Testis (tissue), 3 donors: ENCODE results near the gene TTC33. TPM values are rescaled to one million over a fixed set of nuclear protein-coding genes. Genes with fewer than 3 reads are reported as not detected.

Experiments used
- DNase-seq: peaks from one replicate; pipeline ENCODE4 v3.0.0-alpha.2; 2019
- H3K27ac ChIP-seq, 2 donors: fragments of 200-600 bp; sonication (generic); one replicate each; pipeline ENCODE4 v1.5.1; 2019
- H3K27me3 ChIP-seq: fragments of 200-600 bp; sonication (generic); one replicate; pipeline ENCODE4 v1.5.1; 2019
- H3K36me3 ChIP-seq: fragments of 200-600 bp; sonication (generic); one replicate; pipeline ENCODE4 v1.5.1; 2017; ENCODE audit warnings: low read depth; ENCODE audit errors: missing control alignments
- H3K4me1 ChIP-seq: fragments of 200-600 bp; sonication (generic); one replicate; pipeline ENCODE4 v1.5.1; 2019
- H3K4me3 ChIP-seq, 2 donors: fragments of 200-600 bp; sonication (generic); one replicate each; pipeline ENCODE4 v1.5.1; 2017 to 2019
- H3K9me3 ChIP-seq: fragments of 200-600 bp; sonication (generic); one replicate; pipeline ENCODE4 v1.5.1; 2017
- POLR2A ChIP-seq: fragments of 450-650 bp; IDR thresholded peaks from one replicate; pipeline ENCODE4 v1.6.1; 2017; ENCODE audit warnings: antibody characterized with exemption, mild to moderate bottlenecking, moderate library complexity
- WGBS, 2 donors: methylation state at CpG; one replicate each; pipeline ENCODE4 v1.1.5; 2018; 5-methylcytosine and 5-hydroxymethylcytosine counted together
- intact Hi-C: fragments of 100-400 bp; cut with DNase I; formaldehyde crosslinking; loops from one replicate; pipeline ENCODE4 v1.15.1; 2023; ENCODE audit warnings: low total_unique reads
- polyA plus RNA-seq: library from polyadenylated mRNA; stranded (reverse); fragments of 350-450 nt; fragmentation: Illumina TruSeq; extraction: RNeasy Lipid Tissue Mini Kit (QIAGEN cat#74804); gene quantifications from one replicate; pipeline ENCODE4 v1.2.3, GENCODE V29; 2014; ENCODE audit warnings: low read depth, low replicate concordance; ENCODE audit not compliant: insufficient read depth
- total RNA-seq, 2 donors: library from RNA; depleted of rRNA; stranded (reverse); fragments of >200 nt; gene quantifications; one replicate each; pipeline ENCODE4 v1.2.3, GENCODE V29; 2016
- TF ChIP-seq, protein P1 (sequence below), 3 experiments: fragments of 450-650 bp in 2 of 3; fragments of 200-600 bp in 1 of 3; sonication (generic) in 1 of 3; IDR thresholded peaks; one replicate each; pipeline ENCODE4 v1.5.1; 2016 to 2019; ENCODE audit warnings: antibody characterized with exemption in 3 of 3, mild to moderate bottlenecking in 2 of 3, moderate library complexity in 1 of 3

Gene TTC33
- total and polyA plus RNA-seq, 3 donors from 2014 or later, result 14.7 to 16.5 (median 15.2) TPM

DNA sequence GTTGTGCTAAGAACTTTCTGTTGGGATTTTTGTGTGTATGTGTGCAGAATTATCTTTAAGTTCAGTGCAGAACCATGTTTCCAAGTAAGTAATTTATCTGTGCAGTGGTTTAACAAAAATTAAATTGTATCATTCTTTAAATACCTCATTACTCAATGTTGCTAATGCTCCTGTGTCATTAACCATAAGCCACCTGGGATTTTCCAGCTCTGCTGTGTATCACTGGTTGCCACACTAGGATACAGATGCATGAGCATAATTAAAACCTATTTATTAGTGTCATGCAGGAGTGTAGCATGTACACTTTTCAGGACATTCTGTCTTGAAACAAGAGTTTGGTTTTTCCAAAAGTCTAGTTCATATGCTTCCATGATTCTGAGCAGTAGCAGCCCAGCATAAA lies 196.5 kb downstream of the TTC33 start:
- Histone ChIP-seq H3K36me3 (no peaks in the 10 kb centered on the region), H3K27me3 (no peaks in the 10 kb centered on the region), H3K9me3 (no peaks in the 10 kb centered on the region), H3K4me1 (no peaks in the 10 kb centered on the region), H3K4me3 (no peak overlapping the region), H3K27ac (no peak overlapping the region)
- TF ChIP-seq, protein P1, sequence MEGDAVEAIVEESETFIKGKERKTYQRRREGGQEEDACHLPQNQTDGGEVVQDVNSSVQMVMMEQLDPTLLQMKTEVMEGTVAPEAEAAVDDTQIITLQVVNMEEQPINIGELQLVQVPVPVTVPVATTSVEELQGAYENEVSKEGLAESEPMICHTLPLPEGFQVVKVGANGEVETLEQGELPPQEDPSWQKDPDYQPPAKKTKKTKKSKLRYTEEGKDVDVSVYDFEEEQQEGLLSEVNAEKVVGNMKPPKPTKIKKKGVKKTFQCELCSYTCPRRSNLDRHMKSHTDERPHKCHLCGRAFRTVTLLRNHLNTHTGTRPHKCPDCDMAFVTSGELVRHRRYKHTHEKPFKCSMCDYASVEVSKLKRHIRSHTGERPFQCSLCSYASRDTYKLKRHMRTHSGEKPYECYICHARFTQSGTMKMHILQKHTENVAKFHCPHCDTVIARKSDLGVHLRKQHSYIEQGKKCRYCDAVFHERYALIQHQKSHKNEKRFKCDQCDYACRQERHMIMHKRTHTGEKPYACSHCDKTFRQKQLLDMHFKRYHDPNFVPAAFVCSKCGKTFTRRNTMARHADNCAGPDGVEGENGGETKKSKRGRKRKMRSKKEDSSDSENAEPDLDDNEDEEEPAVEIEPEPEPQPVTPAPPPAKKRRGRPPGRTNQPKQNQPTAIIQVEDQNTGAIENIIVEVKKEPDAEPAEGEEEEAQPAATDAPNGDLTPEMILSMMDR (IDR thresholded peaks at IDR 0.05), result no peak
- no peak for TF ChIP-seq POLR2A
- no peak for DNase-seq
- intact Hi-C loops, result no loop called here

DNA sequence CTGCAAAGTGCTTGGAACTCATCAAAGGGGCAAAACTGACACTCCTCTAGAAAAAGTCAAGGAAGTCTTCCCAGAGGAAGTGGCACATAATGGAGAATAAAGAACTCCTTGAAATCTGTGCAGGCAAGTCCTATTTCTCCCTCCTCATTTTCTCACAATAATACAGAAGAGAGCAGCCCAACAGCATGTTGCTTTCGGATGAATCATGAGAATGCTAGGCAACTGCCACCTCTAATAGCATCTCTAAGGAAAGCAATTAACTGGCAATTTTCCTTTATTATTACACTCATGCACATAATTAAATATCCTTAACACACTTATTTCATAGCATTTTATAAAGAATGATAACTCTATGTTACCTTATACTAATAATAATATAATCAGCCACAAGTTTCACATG lies 198.3 kb downstream of the TTC33 start:
- no peak for DNase-seq

DNA sequence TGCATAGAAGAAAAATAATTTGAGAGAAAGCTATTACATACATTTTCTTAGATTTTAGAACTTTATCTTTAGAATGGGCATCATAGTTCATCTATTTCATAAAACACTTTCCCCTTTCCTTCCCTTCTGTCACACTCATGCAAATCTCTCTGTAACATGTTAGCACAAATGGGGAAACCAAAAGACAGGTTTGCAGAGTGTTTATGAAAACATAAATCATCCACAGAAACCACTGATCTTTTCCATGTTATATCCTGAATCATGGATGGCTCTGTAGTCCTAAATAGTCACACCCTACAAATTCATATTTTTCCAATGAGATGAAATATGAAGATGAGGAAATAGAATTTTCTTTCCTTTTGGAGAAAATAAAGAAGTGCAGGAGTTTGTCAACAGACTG lies 198.9 kb downstream of the TTC33 start:
- no peak for DNase-seq
- TF ChIP-seq, protein P1 (IDR thresholded peaks at IDR 0.05), result no peak
- TF ChIP-seq POLR2A, result no peak

More for the DNA sequence above, 198.3 kb downstream of the TTC33 start:
- Histone ChIP-seq H3K9me3 (no peaks in the 10 kb centered on the region), H3K27me3 (no peaks in the 10 kb centered on the region), H3K4me1 (no peaks in the 10 kb centered on the region), H3K27ac (no peak overlapping the region), H3K36me3 (no peaks in the 10 kb centered on the region), H3K4me3 (no peak overlapping the region)
- intact Hi-C loops, result no loop called here
- TF ChIP-seq POLR2A, result no peak
- TF ChIP-seq, protein P1 (IDR thresholded peaks at IDR 0.05), result no peak
- WGBS, 2 donors, result 87 to 89% methylated on average over 1 of the region's 1 CpG

DNA sequence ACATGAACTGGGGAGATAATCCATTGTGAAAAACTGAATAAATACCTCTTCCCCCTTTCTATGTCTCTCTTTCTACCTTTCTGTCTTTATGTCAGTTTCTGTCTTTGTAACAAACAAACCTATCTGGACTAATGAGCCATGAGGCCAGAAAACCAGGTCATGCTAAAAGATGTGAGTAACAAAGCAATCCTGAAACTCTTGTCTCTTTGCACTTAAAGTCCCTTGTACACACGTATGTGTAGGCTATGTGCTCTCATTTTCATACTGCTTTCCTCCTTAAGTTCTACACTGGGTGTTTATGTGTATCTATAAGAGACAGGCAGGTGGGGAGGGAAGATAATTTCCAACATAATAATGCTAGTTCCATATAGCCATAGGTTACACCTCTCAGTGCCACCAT lies 199.9 kb downstream of the TTC33 start:
- Histone ChIP-seq H3K9me3 (no peaks in the 10 kb centered on the region), H3K36me3 (no peaks in the 10 kb centered on the region), H3K4me1 (no peaks in the 10 kb centered on the region), H3K4me3 (no peak overlapping the region), H3K27me3 (no peaks in the 10 kb centered on the region), H3K27ac (no peak overlapping the region)
- intact Hi-C loops, result no loop called here
- DNase-seq, result no peak
- 83 to 90% methylated on average over 1 of the region's 1 CpG for WGBS, 2 donors
- TF ChIP-seq, protein P1 (IDR thresholded peaks at IDR 0.05), result no peak
- no peak for TF ChIP-seq POLR2A

More for the DNA sequence above, 198.9 kb downstream of the TTC33 start:
- H3K27ac ChIP-seq, result no peak overlapping the region
- H3K4me3 ChIP-seq, result no peak overlapping the region
- H3K4me1 ChIP-seq, result no peaks in the 10 kb centered on the region
- H3K27me3 ChIP-seq, result no peaks in the 10 kb centered on the region
- H3K36me3 ChIP-seq, result no peaks in the 10 kb centered on the region
- intact Hi-C loops, result no loop called here
- no peaks in the 10 kb centered on the region for H3K9me3 ChIP-seq

DNA sequence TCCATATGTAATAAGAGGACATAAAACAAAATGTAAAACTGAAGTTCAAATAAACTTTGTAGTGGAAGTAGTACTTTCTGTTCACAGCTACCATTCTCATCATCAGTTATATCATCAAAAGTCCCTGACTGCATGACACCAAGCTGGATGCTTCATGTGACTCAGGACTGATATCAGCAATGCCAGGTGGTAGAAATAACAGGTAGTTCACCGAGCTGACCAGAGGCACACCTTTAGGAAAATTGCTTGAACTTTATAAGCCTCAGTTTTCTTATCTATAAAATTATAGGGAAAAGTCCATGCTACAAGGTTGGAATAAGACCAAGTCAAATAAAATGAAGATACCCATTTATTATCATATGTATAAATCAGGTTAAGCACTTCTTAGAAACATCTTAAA lies 200.9 kb downstream of the TTC33 start:
- 62 to 82% methylated on average over 1 of the region's 1 CpG for WGBS, 2 donors
- Histone ChIP-seq H3K9me3 (no peaks in the 10 kb centered on the region), H3K27me3 (no peaks in the 10 kb centered on the region), H3K27ac (no peak overlapping the region), H3K36me3 (no peaks in the 10 kb centered on the region), H3K4me3 (no peak overlapping the region), H3K4me1 (no peaks in the 10 kb centered on the region)
- TF ChIP-seq POLR2A, result no peak
- TF ChIP-seq, protein P1 (IDR thresholded peaks at IDR 0.05), result no peak
- intact Hi-C loops, result no loop called here
- DNase-seq, result no peak
